Mesenchymal stem cell (in vitro differentiated cells and primary cell): ENCODE results near the gene ATP2B3.

ENCODE experiments used
- DNase-seq: peaks from one replicate; pipeline ENCODE4 v3.0.0-alpha.2; 2013
- H2AFZ ChIP-seq: one replicate; pipeline ENCODE4 v1.6.1; 2013; ENCODE audit warnings: low read depth, mild to moderate bottlenecking, control low read depth, inconsistent platforms, low read length, moderate library complexity
- H2AK5ac ChIP-seq: 2 replicates; pipeline ENCODE4 v1.6.1; 2013; ENCODE audit warnings: low read length, moderate library complexity, mild to moderate bottlenecking, inconsistent platforms; ENCODE audit not compliant: severe bottlenecking
- H2BK120ac ChIP-seq: one replicate; pipeline ENCODE4 v1.6.1; 2013; ENCODE audit warnings: low read depth, mild to moderate bottlenecking, inconsistent platforms, low read length, moderate library complexity
- H2BK12ac ChIP-seq, 2 experiments: one replicate each; pipeline ENCODE4 v1.6.1; 2013; ENCODE audit warnings: inconsistent platforms in 2 of 2, low read length in 2 of 2, mild to moderate bottlenecking in 2 of 2, moderate library complexity in 2 of 2, control low read depth in 1 of 2
- H2BK15ac ChIP-seq: one replicate; pipeline ENCODE4 v1.6.1; 2013; ENCODE audit warnings: mild to moderate bottlenecking, low read depth, inconsistent platforms; ENCODE audit not compliant: poor library complexity, severe bottlenecking
- H2BK5ac ChIP-seq: 2 replicates; pipeline ENCODE4 v1.6.1; 2013; ENCODE audit warnings: low read depth, mild to moderate bottlenecking, low read length, control low read depth, inconsistent platforms; ENCODE audit not compliant: poor library complexity, severe bottlenecking
- H3K14ac ChIP-seq, 2 experiments: one replicate each; pipeline ENCODE4 v1.6.1; 2013; ENCODE audit warnings: inconsistent platforms in 2 of 2, low read length in 2 of 2, control low read depth in 1 of 2, mild to moderate bottlenecking in 1 of 2, moderate library complexity in 1 of 2
- H3K18ac ChIP-seq, 2 experiments: one replicate each; pipeline ENCODE4 v1.6.1; 2013; ENCODE audit warnings: inconsistent platforms in 2 of 2, low read length in 2 of 2, control low read depth in 1 of 2, low read depth in 1 of 2, mild to moderate bottlenecking in 1 of 2
- H3K23ac ChIP-seq, 2 experiments: one replicate each; pipeline ENCODE4 v1.6.1; 2013; ENCODE audit warnings: inconsistent platforms in 2 of 2, low read length in 2 of 2, mild to moderate bottlenecking in 2 of 2, moderate library complexity in 2 of 2, control low read depth in 1 of 2
- H3K27ac ChIP-seq: 2 replicates; pipeline ENCODE4 v1.5.1; 2013; ENCODE audit warnings: mild to moderate bottlenecking, moderate library complexity, low read length, control low read depth, inconsistent platforms; ENCODE audit not compliant: poor library complexity, severe bottlenecking
- H3K27me3 ChIP-seq, 2 experiments: 2 replicates each; pipeline versions ENCODE4 v1.6.1 to v1.7.0; 2013; ENCODE audit warnings: low read length in 2 of 2, mild to moderate bottlenecking in 2 of 2, moderate library complexity in 2 of 2, control low read depth in 1 of 2, inconsistent platforms in 1 of 2; ENCODE audit not compliant: control insufficient read depth in 1 of 2, insufficient read depth in 1 of 2
- H3K36me3 ChIP-seq, 2 experiments: 2 replicates each; pipeline versions ENCODE4 v1.6.1 to v1.7.0; 2013; ENCODE audit warnings: low read length in 2 of 2, control low read depth in 1 of 2, inconsistent platforms in 1 of 2, low read depth in 1 of 2, mild to moderate bottlenecking in 1 of 2; ENCODE audit not compliant: insufficient read depth in 2 of 2, control insufficient read depth in 1 of 2
- H3K4ac ChIP-seq, 2 experiments: one replicate each; pipeline ENCODE4 v1.6.1; 2013; ENCODE audit warnings: inconsistent platforms in 2 of 2, low read length in 2 of 2, mild to moderate bottlenecking in 2 of 2, moderate library complexity in 2 of 2, control low read depth in 1 of 2, low read depth in 1 of 2
- H3K4me1 ChIP-seq: 2 replicates; pipeline ENCODE4 v1.6.1; 2013; ENCODE audit warnings: low read depth, low read length, control low read depth; ENCODE audit not compliant: control insufficient read depth, insufficient read depth
- H3K4me2 ChIP-seq: 2 replicates; pipeline ENCODE4 v1.6.1; 2013; ENCODE audit warnings: low read length, mild to moderate bottlenecking, inconsistent platforms; ENCODE audit not compliant: poor library complexity, severe bottlenecking
- H3K4me3 ChIP-seq, 2 experiments: 2 replicates each; pipeline versions ENCODE4 v1.5.1 to v1.7.0; 2013; ENCODE audit warnings: low read length in 2 of 2, mild to moderate bottlenecking in 2 of 2, control low read depth in 1 of 2, low read depth in 1 of 2; ENCODE audit not compliant: insufficient read depth in 1 of 2
- H3K79me1 ChIP-seq: replicated peaks from 2 replicates; pipeline ENCODE4 v1.6.1; 2013; ENCODE audit warnings: mild to moderate bottlenecking, control low read depth, low read length, inconsistent platforms; ENCODE audit not compliant: poor library complexity, severe bottlenecking
- H3K9ac ChIP-seq: 2 replicates; pipeline ENCODE4 v1.7.0; 2013; ENCODE audit warnings: mild to moderate bottlenecking, low read length, moderate library complexity
- H3K9me3 ChIP-seq: 2 replicates; pipeline ENCODE4 v1.7.0; 2013; ENCODE audit warnings: mild to moderate bottlenecking, low read length; ENCODE audit not compliant: control insufficient read depth
- H4K8ac ChIP-seq: one replicate; pipeline ENCODE4 v1.6.1; 2013; ENCODE audit warnings: inconsistent platforms, mild to moderate bottlenecking, low read length, moderate library complexity
- H4K91ac ChIP-seq: one replicate; pipeline ENCODE4 v1.6.1; 2013; ENCODE audit warnings: mild to moderate bottlenecking, low read length, inconsistent platforms
- WGBS: methylation state at CpG from one replicate; pipeline ENCODE4 v1.1.7; 2013; ENCODE audit warnings: mixed read lengths; 5-methylcytosine and 5-hydroxymethylcytosine counted together

ATP2B3 gene

GRCh38 chrX:153611298-153612095, 94.1 kb downstream of the ATP2B3 start:
- Histone ChIP-seq H3K4me1 (peaks cover 12% of the 10 kb centered on the region), H3K4me2 (no peak overlapping the region), H2AK5ac (no peak overlapping the region), H3K27ac (no peak overlapping the region), H4K8ac (no peak overlapping the region), H3K9me3 (peaks cover 20% of the 10 kb centered on the region), H2BK12ac (no peak overlapping the region), H3K14ac (no peak overlapping the region), H3K79me1 (no peaks in the 10 kb centered on the region), H4K91ac (no peak overlapping the region), H2BK5ac (no peak overlapping the region), H3K4me3 (no peak overlapping the region), H2AFZ (no peak overlapping the region), H2BK15ac (no peak overlapping the region), H3K4ac (no peak overlapping the region), H3K27me3 (peaks cover 3 to 78% of the 10 kb centered on the region in 2 experiments), H3K9ac (no peak overlapping the region), H3K36me3 (no peaks in the 10 kb centered on the region), H2BK120ac (no peak overlapping the region), H3K23ac (no peak overlapping the region), H3K18ac (no peak overlapping the region)
- WGBS = 88% methylated on average over 6 of the region's 14 CpGs
- DNase-seq = no peak

- Histone ChIP-seq H3K4me1 (peaks cover 12% of the 10 kb centered on the region), H2AK5ac (no peak overlapping the region), H3K79me1 (no peaks in the 10 kb centered on the region), H2BK120ac (no peak overlapping the region), H3K4me3 (no peak overlapping the region), H2BK15ac (no peak overlapping the region), H4K91ac (no peak overlapping the region), H2BK5ac (no peak overlapping the region), H3K14ac (no peak overlapping the region), H2BK12ac (no peak overlapping the region), H3K9ac (no peak overlapping the region), H2AFZ (no peak overlapping the region), H3K4ac (no peak overlapping the region), H3K18ac (no peak overlapping the region), H3K27me3 (peaks cover 3 to 78% of the 10 kb centered on the region in 2 experiments), H4K8ac (no peak overlapping the region), H3K27ac (no peak overlapping the region), H3K23ac (no peak overlapping the region), H3K36me3 (no peaks in the 10 kb centered on the region), H3K4me2 (no peak overlapping the region), H3K9me3 (peaks cover 21% of the 10 kb centered on the region)
- WGBS = 75% methylated on average over 3 of the region's 10 CpGs
- no peak for DNase-seq
Observed at GRCh38 chrX:153612413-153612812, 95.0 kb downstream of the ATP2B3 start.

DNA sequence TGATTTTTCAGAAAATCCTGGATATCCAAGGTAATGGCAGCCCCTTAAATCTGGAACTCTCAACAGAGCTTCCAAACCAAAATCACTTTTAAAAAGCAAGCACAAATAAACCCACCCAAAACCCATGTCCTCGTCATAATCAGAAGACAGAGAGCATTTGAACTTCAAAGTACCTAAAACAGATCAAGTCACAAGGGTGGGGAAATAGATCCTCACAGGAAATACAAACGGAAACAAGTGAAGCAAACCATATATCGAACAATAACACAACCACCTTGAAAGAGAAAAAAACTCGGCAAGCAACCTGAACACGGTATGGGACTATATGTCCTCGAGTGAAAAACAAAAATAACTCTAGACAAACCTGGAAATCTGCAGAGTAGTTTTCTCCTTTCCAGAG, 97.4 kb downstream of the ATP2B3 start:
- no peak overlapping the region for H3K27ac ChIP-seq
- no peak overlapping the region for H2BK120ac ChIP-seq
- H2BK12ac ChIP-seq = no peak overlapping the region
- no peak overlapping the region for H4K8ac ChIP-seq
- no peak overlapping the region for H3K4me3 ChIP-seq
- no peak overlapping the region for H2AK5ac ChIP-seq
- no peaks in the 10 kb centered on the region for H3K79me1 ChIP-seq
- no peak overlapping the region for H3K14ac ChIP-seq
- 85% methylated on average over 3 of the region's 6 CpGs for WGBS
- no peak overlapping the region for H3K18ac ChIP-seq
- no peak overlapping the region for H3K23ac ChIP-seq
- no peaks in the 10 kb centered on the region for H3K36me3 ChIP-seq
- H2AFZ ChIP-seq = no peak overlapping the region
- no peak overlapping the region for H3K9ac ChIP-seq
- DNase-seq = no peak
- H4K91ac ChIP-seq = no peak overlapping the region
- peaks cover 3 to 83% of the 10 kb centered on the region in 2 experiments for H3K27me3 ChIP-seq
- H3K4me2 ChIP-seq = no peak overlapping the region
- peaks cover 10% of the 10 kb centered on the region for H3K4me1 ChIP-seq
- H2BK15ac ChIP-seq = no peak overlapping the region
- peaks cover 21% of the 10 kb centered on the region for H3K9me3 ChIP-seq
- H2BK5ac ChIP-seq = no peak overlapping the region
- H3K4ac ChIP-seq = no peak overlapping the region

GRCh38 chrX:153620576-153620975, 103.1 kb downstream of the ATP2B3 start:
- Histone ChIP-seq H2BK12ac (no peak overlapping the region), H2AFZ (no peak overlapping the region), H3K9me3 (peaks cover 3% of the 10 kb centered on the region), H3K23ac (no peak overlapping the region), H3K4me3 (no peak overlapping the region), H3K14ac (no peak overlapping the region), H3K9ac (no peak overlapping the region), H2BK5ac (no peak overlapping the region), H2BK120ac (no peak overlapping the region), H3K18ac (no peak overlapping the region), H3K4me1 (peaks cover 13% of the 10 kb centered on the region), H4K91ac (no peak overlapping the region), H3K4me2 (no peak overlapping the region), H3K27me3 (peaks cover 0 to 80% of the 10 kb centered on the region in 2 experiments), H3K36me3 (no peaks in the 10 kb centered on the region), H3K4ac (no peak overlapping the region), H2AK5ac (no peak overlapping the region), H2BK15ac (no peak overlapping the region), H3K79me1 (no peaks in the 10 kb centered on the region), H3K27ac (no peak overlapping the region), H4K8ac (no peak overlapping the region)
- DNase-seq = no peak
- WGBS = 59% methylated on average over 4 of the region's 5 CpGs
